Upper lobe of right lung (tissue), 1 donor: ENCODE results near the gene C22orf39. TPM values are rescaled to one million over a fixed set of nuclear protein-coding genes. Genes with fewer than 3 reads are reported as not detected.

Experiments used
- ATAC-seq: fragments of 200-7000 bp; cut with Tn5 transposase; one replicate; pipeline ENCODE4 v1.9.1; 2020; ENCODE audit warnings: mild to moderate bottlenecking, moderate library complexity
- DNase-seq: peaks from one replicate; pipeline ENCODE4 v3.0.0-alpha.2; 2020
- H3K27ac ChIP-seq: fragments of 200-600 bp; one replicate; pipeline ENCODE4 v1.8.0; 2022
- H3K27me3 ChIP-seq: fragments of 200-600 bp; one replicate; pipeline ENCODE4 v1.8.0; 2022; ENCODE audit warnings: mild to moderate bottlenecking
- H3K36me3 ChIP-seq: fragments of 200-600 bp; one replicate; pipeline ENCODE4 v1.8.0; 2022
- H3K4me1 ChIP-seq: fragments of 200-600 bp; one replicate; pipeline ENCODE4 v1.8.0; 2022
- H3K4me3 ChIP-seq: fragments of 200-600 bp; one replicate; pipeline ENCODE4 v1.8.0; 2022; ENCODE audit warnings: mild to moderate bottlenecking
- H3K9me3 ChIP-seq: fragments of 200-600 bp; one replicate; pipeline ENCODE4 v1.8.0; 2022
- intact Hi-C: fragments of 100-400 bp; cut with DNase I; formaldehyde crosslinking; loops from one replicate; pipeline ENCODE4 v1.11.0; 2022
- total RNA-seq: library from RNA; stranded (reverse); fragmentation: NEBNext Ultra II Directional; extraction: Animal tissue kit (Norgen Biotek cat#: 25700); gene quantifications from one replicate; pipeline ENCODE4 v1.2.1, GENCODE V29; 2021
- TF ChIP-seq, protein P1 (sequence below): fragments of 200-600 bp; IDR thresholded peaks from one replicate; pipeline ENCODE4 v1.8.0; 2022; ENCODE audit warnings: antibody characterized with exemption
- donor health status: DM: no; HTN: yes; CAD: no; lungs with severe emphysema.

The C22orf39 gene
- total RNA-seq, 1 donor from 2014 or later, result 35.6 TPM

DNA sequence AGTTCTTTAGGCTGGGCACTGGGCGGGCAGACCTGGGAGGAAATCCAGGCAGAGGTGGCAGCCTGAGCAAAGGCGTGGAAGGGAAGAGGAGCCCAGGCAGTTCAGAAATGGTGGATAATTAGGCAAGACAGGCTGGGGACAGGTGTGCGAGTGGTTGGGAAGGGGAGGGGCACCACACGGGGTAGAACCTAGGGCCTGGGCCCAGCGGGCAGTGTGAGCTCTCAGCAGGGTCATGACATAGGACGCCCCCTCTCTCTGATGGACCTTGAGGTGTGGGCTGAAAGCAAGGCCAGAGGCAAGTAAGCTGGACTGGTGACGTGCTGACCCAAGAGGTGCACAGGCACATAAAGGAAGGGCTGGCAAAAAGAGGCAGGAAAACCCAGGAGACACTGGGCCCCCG, 24.7 kb upstream of the C22orf39 start:
- Histone ChIP-seq H3K27me3 (no peaks in the 10 kb centered on the region), H3K4me3 (no peak overlapping the region), H3K9me3 (no peaks in the 10 kb centered on the region), H3K36me3 (peaks cover 75% of the 10 kb centered on the region), H3K27ac (no peak overlapping the region), H3K4me1 (peaks cover 4% of the 10 kb centered on the region)
- intact Hi-C loops, result no loop called here
- ATAC-seq (no peak), DNase-seq (no peak)
- TF ChIP-seq, protein P1, sequence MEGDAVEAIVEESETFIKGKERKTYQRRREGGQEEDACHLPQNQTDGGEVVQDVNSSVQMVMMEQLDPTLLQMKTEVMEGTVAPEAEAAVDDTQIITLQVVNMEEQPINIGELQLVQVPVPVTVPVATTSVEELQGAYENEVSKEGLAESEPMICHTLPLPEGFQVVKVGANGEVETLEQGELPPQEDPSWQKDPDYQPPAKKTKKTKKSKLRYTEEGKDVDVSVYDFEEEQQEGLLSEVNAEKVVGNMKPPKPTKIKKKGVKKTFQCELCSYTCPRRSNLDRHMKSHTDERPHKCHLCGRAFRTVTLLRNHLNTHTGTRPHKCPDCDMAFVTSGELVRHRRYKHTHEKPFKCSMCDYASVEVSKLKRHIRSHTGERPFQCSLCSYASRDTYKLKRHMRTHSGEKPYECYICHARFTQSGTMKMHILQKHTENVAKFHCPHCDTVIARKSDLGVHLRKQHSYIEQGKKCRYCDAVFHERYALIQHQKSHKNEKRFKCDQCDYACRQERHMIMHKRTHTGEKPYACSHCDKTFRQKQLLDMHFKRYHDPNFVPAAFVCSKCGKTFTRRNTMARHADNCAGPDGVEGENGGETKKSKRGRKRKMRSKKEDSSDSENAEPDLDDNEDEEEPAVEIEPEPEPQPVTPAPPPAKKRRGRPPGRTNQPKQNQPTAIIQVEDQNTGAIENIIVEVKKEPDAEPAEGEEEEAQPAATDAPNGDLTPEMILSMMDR, result no peak

DNA sequence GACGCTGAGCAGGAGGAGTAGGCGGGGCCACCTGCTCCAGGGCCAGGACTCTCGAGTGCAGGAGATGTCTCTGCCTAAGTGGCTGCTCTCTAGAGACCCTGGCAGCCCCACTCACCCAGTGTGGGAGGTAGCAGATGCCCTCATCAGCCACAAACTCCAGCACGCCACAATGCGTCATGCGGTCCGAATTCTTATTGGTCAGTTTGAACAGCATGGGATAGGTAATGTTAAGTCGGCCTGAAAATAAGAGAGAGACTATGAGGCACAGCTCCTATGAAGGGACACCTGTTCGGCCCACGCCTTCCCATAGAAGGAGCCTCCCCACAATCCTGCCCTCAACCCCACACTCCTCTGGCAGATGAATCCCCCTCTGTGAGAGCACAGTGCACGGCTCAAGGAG, 24.1 kb upstream of the C22orf39 start:
- intact Hi-C loops, result no loop called here

DNA sequence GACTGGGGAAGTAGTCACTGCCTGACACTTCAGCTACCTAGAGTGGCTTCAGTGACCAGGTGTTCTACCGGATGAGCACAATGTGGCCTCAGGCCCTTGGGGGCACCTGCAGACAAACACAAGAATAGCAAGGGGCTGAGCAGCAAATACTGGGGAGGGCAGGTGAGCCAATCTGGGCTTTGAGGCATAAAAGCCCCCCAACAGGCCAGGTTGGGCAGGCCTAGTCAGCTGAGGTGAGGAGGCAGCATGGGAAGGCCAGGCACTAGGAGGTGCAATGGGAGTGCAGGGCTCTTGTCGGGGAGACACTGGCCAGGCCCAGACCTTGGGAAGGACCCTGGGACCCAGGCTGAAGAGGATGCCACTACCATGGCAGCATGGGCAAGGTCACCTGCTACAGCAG, 22.5 kb upstream of the C22orf39 start:
- H3K9me3 ChIP-seq, result no peaks in the 10 kb centered on the region
- H3K4me3 ChIP-seq, result no peak overlapping the region
- intact Hi-C loops, result no loop called here
- no peaks in the 10 kb centered on the region for H3K4me1 ChIP-seq
- TF ChIP-seq, protein P1, result no peak
- DNase-seq, result no peak
- no peak overlapping the region for H3K27ac ChIP-seq
- H3K27me3 ChIP-seq, result no peaks in the 10 kb centered on the region
- peaks cover 97% of the 10 kb centered on the region for H3K36me3 ChIP-seq
- ATAC-seq, result no peak

More for the DNA sequence above, 24.1 kb upstream of the C22orf39 start:
- peaks cover 82% of the 10 kb centered on the region for H3K36me3 ChIP-seq
- no peaks in the 10 kb centered on the region for H3K27me3 ChIP-seq
- no peak overlapping the region for H3K27ac ChIP-seq
- TF ChIP-seq, protein P1, result no peak
- DNase-seq, result no peak
- H3K4me1 ChIP-seq, result no peaks in the 10 kb centered on the region
- H3K9me3 ChIP-seq, result no peaks in the 10 kb centered on the region
- no peak for ATAC-seq
- no peak overlapping the region for H3K4me3 ChIP-seq

DNA sequence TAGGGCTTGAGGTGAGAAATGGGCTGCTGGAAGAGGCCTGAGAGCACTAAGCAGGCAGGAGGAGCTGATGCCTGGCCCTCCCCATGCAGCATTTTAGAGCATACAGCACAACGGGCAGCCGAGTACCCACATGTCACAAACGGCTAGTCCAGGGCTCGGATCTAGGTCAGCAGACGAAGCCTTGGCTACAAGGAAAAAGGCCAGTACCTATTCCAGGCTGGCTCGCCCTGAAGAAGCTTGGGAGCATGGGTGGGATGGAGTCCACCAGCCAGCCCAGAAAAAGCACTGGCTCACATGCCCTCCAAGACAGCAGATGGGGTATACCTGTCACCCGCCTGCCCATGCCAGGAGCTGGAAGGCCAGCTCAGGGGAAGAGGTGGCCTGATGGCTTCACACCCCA, 21.9 kb upstream of the C22orf39 start:
- TF ChIP-seq, protein P1, result no peak
- Histone ChIP-seq H3K27me3 (no peaks in the 10 kb centered on the region), H3K4me1 (no peaks in the 10 kb centered on the region), H3K36me3 (peaks cover 98% of the 10 kb centered on the region), H3K4me3 (no peak overlapping the region), H3K27ac (no peak overlapping the region), H3K9me3 (no peaks in the 10 kb centered on the region)
- ATAC-seq (no peak), DNase-seq (no peak)
- intact Hi-C loops, result no loop called here

DNA sequence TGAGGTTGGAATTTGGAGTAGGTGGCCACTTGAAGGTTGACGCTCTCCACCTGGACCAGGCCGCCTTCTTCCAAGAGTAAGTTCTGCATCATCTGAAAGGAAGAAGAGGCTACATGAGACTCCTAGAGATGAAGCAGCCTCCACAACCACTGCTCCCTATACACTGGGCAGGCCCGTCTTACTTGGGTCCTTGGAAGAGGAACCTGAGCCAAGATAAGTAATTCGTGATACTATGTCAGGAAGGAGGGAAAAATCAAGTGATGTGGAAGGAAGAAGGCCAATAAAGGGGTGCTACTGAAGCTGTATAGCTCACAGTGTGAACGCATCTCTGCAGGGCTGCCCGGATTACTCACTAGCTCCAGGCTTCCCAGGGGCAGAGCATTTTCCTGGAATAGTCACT, 20.4 kb upstream of the C22orf39 start:
- Histone ChIP-seq H3K27ac (no peak overlapping the region), H3K4me1 (no peaks in the 10 kb centered on the region), H3K4me3 (no peak overlapping the region), H3K36me3 (peaks cover 97% of the 10 kb centered on the region), H3K9me3 (no peaks in the 10 kb centered on the region), H3K27me3 (no peaks in the 10 kb centered on the region)
- ATAC-seq (no peak), DNase-seq (no peak)
- TF ChIP-seq, protein P1, result no peak
- intact Hi-C loops, result no loop called here
